GM18505 (cell line): ENCODE measurements around the gene PRR3.

ENCODE experiments used
- ATAC-seq: cut with Tn5 transposase; IDR thresholded peaks from one replicate; pipeline ENCODE4 v1.9.1; 2021; ENCODE audit not compliant: unreplicated experiment
- POLR2A ChIP-seq: IDR thresholded peaks from 4 replicates; pipeline ENCODE4 v1.6.1; 2011; ENCODE audit warnings: borderline replicate concordance; ENCODE audit not compliant: insufficient read depth, insufficient read length; ENCODE audit errors: extremely low read depth

PRR3 gene

GRCh38 chr6:30599625-30600324 is 42.7 kb downstream of the PRR3 start:
- no peak for ATAC-seq
- no peak for TF ChIP-seq POLR2A

GRCh38 chr6:30600451-30600961 is 43.4 kb downstream of the PRR3 start:
- TF ChIP-seq POLR2A = no peak
- no peak for ATAC-seq

DNA sequence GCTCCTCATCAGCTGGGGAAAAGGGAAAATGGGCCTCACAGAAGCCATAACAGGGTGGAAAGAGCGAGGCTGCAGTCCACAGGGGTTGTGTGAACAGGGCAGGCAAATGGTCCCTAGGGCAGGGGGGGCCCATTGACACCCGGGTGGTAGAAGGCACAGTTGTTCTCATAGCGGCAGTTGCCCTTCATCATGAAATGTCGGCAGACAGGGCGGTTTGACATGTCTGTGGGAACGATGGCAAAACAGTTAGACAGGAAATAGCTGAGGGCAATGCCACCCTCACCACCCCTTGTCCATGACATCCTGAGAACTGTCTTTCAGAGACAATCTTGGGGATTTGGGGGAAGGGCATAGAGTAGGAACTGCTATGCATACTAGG is 44.3 kb downstream of the PRR3 start:
- no peak for ATAC-seq
- no peak for TF ChIP-seq POLR2A

- TF ChIP-seq POLR2A = peak; percentile 20
- ATAC-seq = no peak
Measured at GRCh38 chr6:30601815-30602641, 44.9 kb downstream of the PRR3 start.

DNA sequence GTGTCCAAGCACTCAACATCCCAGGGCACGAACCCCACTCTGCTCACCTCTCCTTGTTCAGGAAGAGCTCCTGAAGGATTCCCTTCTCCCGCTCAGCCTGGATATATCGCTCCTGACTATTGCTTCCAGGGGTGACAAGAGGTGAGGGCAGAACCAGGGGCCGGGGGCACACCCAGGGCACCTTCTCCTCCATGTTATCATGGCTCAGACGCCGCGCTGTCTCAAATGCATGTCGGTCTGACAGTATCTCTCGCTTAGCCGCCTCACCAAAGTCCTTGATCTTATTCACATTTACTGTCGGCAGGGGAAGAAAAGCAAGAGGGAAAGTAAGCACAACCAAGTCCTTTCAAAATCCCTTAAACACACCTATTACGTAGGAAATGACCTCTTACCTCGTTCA is 46.9 kb downstream of the PRR3 start:
- no peak for ATAC-seq
- no peak for TF ChIP-seq POLR2A

DNA sequence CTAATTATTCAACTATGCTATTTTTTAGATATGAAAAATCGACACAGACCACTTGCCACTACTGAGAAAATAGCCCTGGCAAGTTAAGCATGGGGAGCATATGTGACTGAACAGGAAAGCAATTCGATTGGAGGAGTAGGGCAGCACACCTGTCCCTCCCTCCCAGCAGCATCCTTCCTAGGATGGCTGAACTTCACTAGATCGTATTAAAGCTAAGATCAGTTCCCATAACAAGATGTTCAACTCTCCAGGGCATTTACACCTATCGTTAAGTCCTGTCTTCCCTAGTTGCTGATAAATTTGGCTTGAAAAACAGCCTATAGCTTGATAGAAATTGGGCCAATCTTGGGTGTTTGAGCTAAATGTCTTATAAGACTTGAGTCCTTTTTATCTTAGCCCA is 53.0 kb downstream of the PRR3 start:
- ATAC-seq = no peak
- TF ChIP-seq POLR2A = no peak

GRCh38 chr6:30611150-30611855 is 54.2 kb downstream of the PRR3 start:
- TF ChIP-seq POLR2A = no peak
- ATAC-seq = no peak

GRCh38 chr6:30611856-30612194 is 54.7 kb downstream of the PRR3 start:
- no peak for ATAC-seq
- no peak for TF ChIP-seq POLR2A

- no peak for ATAC-seq
- peak; percentile 23 for TF ChIP-seq POLR2A
Measured at GRCh38 chr6:30612213-30612612, 55.1 kb downstream of the PRR3 start.

DNA sequence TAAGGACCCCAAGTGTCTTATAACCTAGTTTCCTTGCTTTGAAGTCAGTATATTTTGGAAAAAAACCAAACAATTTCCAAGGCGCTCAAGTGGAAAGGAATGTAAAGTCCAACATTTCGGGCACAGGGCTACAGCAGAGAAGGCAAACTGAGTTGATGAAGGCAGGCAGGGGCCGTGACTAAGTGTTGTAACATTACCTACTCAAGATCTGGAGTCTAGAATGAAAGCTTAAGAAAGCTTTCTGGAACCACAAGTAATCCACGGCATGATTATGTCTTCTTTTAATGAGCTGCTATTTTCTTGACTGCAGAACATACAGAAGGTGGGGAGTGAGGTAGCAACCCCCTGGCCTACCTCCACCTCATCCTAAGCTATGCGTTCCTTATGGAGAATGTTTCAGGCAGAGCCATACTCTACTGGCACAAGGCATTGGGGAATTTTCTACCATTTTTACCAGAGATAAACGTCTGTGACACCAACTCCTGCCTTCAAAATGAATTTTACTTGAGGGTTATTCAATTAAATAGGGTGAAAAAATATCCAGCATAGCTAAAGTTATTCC is 55.7 kb downstream of the PRR3 start:
- no peak for TF ChIP-seq POLR2A
- ATAC-seq = no peak
